Ovary (tissue), 9 donors: ENCODE results near the gene SYNPO2. TPM values are rescaled to one million over a fixed set of nuclear protein-coding genes. Genes with fewer than 3 reads are reported as not detected.

ENCODE experiments used
- DNase-seq, 5 donors: peaks; one replicate each; pipeline ENCODE4 v3.0.0-alpha.2; 2019 to 2020
- H3K27ac ChIP-seq, 2 donors: fragments of 200-600 bp; one replicate each; pipeline versions ENCODE4 v1.5.1 to v1.8.0; 2019 to 2022
- H3K27me3 ChIP-seq: fragments of 200-600 bp; one replicate; pipeline ENCODE4 v1.8.0; 2022
- H3K36me3 ChIP-seq: fragments of 200-600 bp; sonication (generic); one replicate; pipeline ENCODE4 v1.5.1; 2019
- H3K4me1 ChIP-seq: one replicate; pipeline ENCODE4 v1.8.1; 2013; ENCODE audit warnings: mild to moderate bottlenecking, moderate library complexity; ENCODE audit not compliant: insufficient read depth
- H3K4me3 ChIP-seq: fragments of 200-600 bp; sonication (generic); one replicate; pipeline ENCODE4 v1.5.1; 2017
- H3K9me3 ChIP-seq, 2 donors: fragments of 200-600 bp in 1 of 2; sonication (generic) in 1 of 2; one replicate each; pipeline versions ENCODE4 v1.5.1 to v1.8.1; 2013 to 2019; ENCODE audit warnings: mild to moderate bottlenecking in 1 of 2, moderate library complexity in 1 of 2
- CTCF ChIP-seq, 3 donors: fragments of 450-650 bp in 2 of 3; fragments of 200-600 bp in 1 of 3; IDR thresholded peaks; one replicate each; pipeline versions ENCODE4 v1.5.1 to v1.8.0; 2016 to 2022; ENCODE audit warnings: antibody characterized with exemption in 3 of 3, mild to moderate bottlenecking in 1 of 3
- EP300 ChIP-seq: sonication (generic); formaldehyde crosslinking; IDR thresholded peaks from one replicate; pipeline ENCODE4 v1.6.1; 2017; ENCODE audit warnings: antibody characterized with exemption
- POLR2A ChIP-seq: fragments of 450-650 bp; IDR thresholded peaks from one replicate; pipeline ENCODE4 v1.6.1; 2017; ENCODE audit warnings: antibody characterized with exemption, mild to moderate bottlenecking, moderate library complexity
- WGBS, 3 donors: extraction: QIAGEN DNeasy Blood & Tissue Kit in 1 of 3; methylation state at CpG; one replicate each; pipeline versions ENCODE4 v1.1.5 to v1.1.7; 2013 to 2017; 5-methylcytosine and 5-hydroxymethylcytosine counted together
- intact Hi-C, 4 donors: fragments of 100-400 bp; cut with DNase I; formaldehyde crosslinking; loops; one replicate each; pipeline versions ENCODE4 v1.11.0 to v1.15.1; 2022 to 2023
- polyA plus RNA-seq, 2 donors: library from polyadenylated mRNA; stranded (reverse); fragments of 200-250 nt in 1 of 2; fragments of 350-450 nt in 1 of 2; fragmentation: Illumina TruSeq in 1 of 2; extraction: RNeasy Lipid Tissue Mini Kit (QIAGEN cat#74804) in 1 of 2; gene quantifications; one replicate each; pipeline ENCODE4 v1.2.3, GENCODE V29; 2013 to 2014
- total RNA-seq, 7 donors: library from RNA; depleted of rRNA in 2 of 7; stranded (reverse); fragments of >200 nt in 2 of 7; fragmentation: NEBNext Ultra II Directional in 3 of 7; extraction: Animal tissue kit (Norgen Biotek cat#: 25700) in 3 of 7; gene quantifications; one replicate each; pipeline versions ENCODE4 v1.1.0 to v1.2.4, GENCODE V29; 2016 to 2023
- donor health status: DM: no; HTN: no; CAD: no; lungs with moderate emphysema.
- donor health status: DM: no; HTN: no; CAD: no.
- donor health status: Bipolar disorder and iron deficiency.
- donor health status: DM: yes; HTN: yes; CAD: no.
- donor health status: DM: no; HTN: no; CAD: no.
- donor health status: DM: yes; HTN: yes; CAD: no.

SYNPO2 gene
- total and polyA plus RNA-seq, 9 donors, result 54.8 to 265 (median 121) TPM

- Histone ChIP-seq H3K4me3 (no peak overlapping the region), H3K27ac (no peak overlapping the region), H3K27me3 (no peaks in the 10 kb centered on the region), H3K4me1 (no peaks in the 10 kb centered on the region), H3K36me3 (no peaks in the 10 kb centered on the region), H3K9me3 (no peaks in the 10 kb centered on the region)
- 57 to 76% (median 64%) methylated on average over 1 of the region's 1 CpG for WGBS, 3 donors
- no peak for TF ChIP-seq EP300
- no peak for TF ChIP-seq POLR2A
- no peak for TF ChIP-seq CTCF (IDR thresholded peaks at IDR 0.05)
- DNase-seq, result no peak
- intact Hi-C loops, result loop anchor here (10.0 kb wide), 3 partner anchors 49 to 139 kb away; partner anchors contain the start of gene SEC24D (in 1 of the 4)
Measured at GRCh38 chr4:118883861-118884260, 4.8 kb upstream of the SYNPO2 start.

- Histone ChIP-seq H3K27ac (no peak overlapping the region), H3K4me3 (no peak overlapping the region), H3K36me3 (no peaks in the 10 kb centered on the region), H3K9me3 (no peaks in the 10 kb centered on the region), H3K4me1 (no peaks in the 10 kb centered on the region), H3K27me3 (no peaks in the 10 kb centered on the region)
- intact Hi-C loops, result loop anchor here (10.0 kb wide), 3 partner anchors 50 to 140 kb away; partner anchors contain the start of gene SEC24D (in 1 of the 4)
- WGBS, 3 donors, result 93 to 95% (median 94%) methylated on average over 3 of the region's 3 CpGs
- DNase-seq, result no peak
- TF ChIP-seq POLR2A, result no peak
- no peak for TF ChIP-seq EP300
Measured at GRCh38 chr4:118884716-118885115, 3.9 kb upstream of the SYNPO2 start.

- no peak for DNase-seq
Measured at GRCh38 chr4:118889312-118889691, 648 bp downstream of the SYNPO2 start.

GRCh38 chr4:118894034-118894433 is 5.4 kb downstream of the SYNPO2 start:
- no peak for DNase-seq
- H3K27ac ChIP-seq, result peak overlapping the region; percentile 39 to 53
- H3K27me3 ChIP-seq, result no peaks in the 10 kb centered on the region
- WGBS, 3 donors, result 10 to 24% (median 22%) methylated on average over 3 of the region's 3 CpGs
- no peaks in the 10 kb centered on the region for H3K9me3 ChIP-seq
- intact Hi-C loops, result loop anchor here in 3 of 4 donors (5.0 to 10.0 kb wide), 3 partner anchors 51 to 149 kb away; no protein-coding TSS in a partner anchor
- no peak overlapping the region for H3K4me3 ChIP-seq
- H3K36me3 ChIP-seq, result no peaks in the 10 kb centered on the region
- peaks cover 13% of the 10 kb centered on the region for H3K4me1 ChIP-seq
- TF ChIP-seq CTCF (IDR thresholded peaks at IDR 0.05) (no peak), POLR2A (no peak), EP300 (no peak)

More at GRCh38 chr4:118889312-118889691, 648 bp downstream of the SYNPO2 start:
- Histone ChIP-seq H3K4me1 (peaks cover 2% of the 10 kb centered on the region), H3K4me3 (peak overlapping the region; percentile 66), H3K27me3 (no peaks in the 10 kb centered on the region), H3K36me3 (no peaks in the 10 kb centered on the region), H3K27ac (peak overlapping the region in 1 of 2 donors; percentile 71), H3K9me3 (no peaks in the 10 kb centered on the region)
- 6 to 11% (median 8%) methylated on average over 4 of the region's 4 CpGs for WGBS, 3 donors
- intact Hi-C loops, result loop anchor here (10.0 kb wide), 3 partner anchors 55 to 145 kb away; partner anchors contain the start of gene SEC24D (in 1 of the 4)
- no peak for TF ChIP-seq EP300
- no peak for TF ChIP-seq CTCF (IDR thresholded peaks at IDR 0.05)

- Histone ChIP-seq H3K4me3 (no peak overlapping the region), H3K27ac (peak overlapping the region; percentile 42 to 53), H3K36me3 (no peaks in the 10 kb centered on the region), H3K9me3 (no peaks in the 10 kb centered on the region), H3K27me3 (no peaks in the 10 kb centered on the region), H3K4me1 (peaks cover 14% of the 10 kb centered on the region)
- DNase-seq, result no peak
- TF ChIP-seq POLR2A (no peak), CTCF (IDR thresholded peaks at IDR 0.05) (no peak), EP300 (no peak)
- WGBS, 3 donors, result 19 to 34% (median 25%) methylated on average over 2 of the region's 2 CpGs
- intact Hi-C loops, result loop anchor here in 3 of 4 donors (10.0 kb wide), 2 partner anchors 47 to 153 kb away; no protein-coding TSS in a partner anchor
Measured at GRCh38 chr4:118898221-118898620, 9.6 kb downstream of the SYNPO2 start.
